AG09319 (cell line): ENCODE results near the gene SERINC4.

Experiments used
- DNase-seq: peaks from one replicate; pipeline ENCODE4 v3.0.0-alpha.2; 2010; ENCODE audit warnings: low read depth; ENCODE audit errors: extremely low read depth
- CTCF ChIP-seq: IDR thresholded peaks from 2 replicates; pipeline ENCODE4 v1.5.1; 2011; ENCODE audit warnings: low read depth, mild to moderate bottlenecking, inconsistent platforms, low read length, moderate library complexity

Gene SERINC4

GRCh38 chr15:43776101-43776717 lies 23.8 kb downstream of the SERINC4 start:
- TF ChIP-seq CTCF, result no peak
- no peak for DNase-seq

- DNase-seq, result no peak
- TF ChIP-seq CTCF, result peak; percentile 11
Observed at GRCh38 chr15:43775411-43775965, 24.5 kb downstream of the SERINC4 start.

- no peak for TF ChIP-seq CTCF
- DNase-seq, result no peak
Observed at GRCh38 chr15:43774062-43774461, 26.0 kb downstream of the SERINC4 start.

- TF ChIP-seq CTCF, result no peak
- no peak for DNase-seq
Observed at GRCh38 chr15:43772624-43773023, 27.4 kb downstream of the SERINC4 start.

GRCh38 chr15:43771816-43772215 lies 28.2 kb downstream of the SERINC4 start:
- TF ChIP-seq CTCF, result no peak
- no peak for DNase-seq

- peak; percentile 90 for TF ChIP-seq CTCF
- DNase-seq, result no peak
Observed at GRCh38 chr15:43769584-43770228, 30.3 kb downstream of the SERINC4 start.

GRCh38 chr15:43763819-43764446 lies 36.1 kb downstream of the SERINC4 start:
- no peak for DNase-seq
- no peak for TF ChIP-seq CTCF
